ENCODE measurements around the gene CCDC127.
"Not testable (repeated sequence)": the region's sequence is repeated elsewhere in the genome, so short reads cannot be mapped to it uniquely, and the experiment has no call there.

The CCDC127 gene

GRCh38 chr5:217494-218456 is at the start of gene CCDC127, which contains the start of gene SDHA:
TSS of gene CCDC127 (minus strand) at chr5:218153. CDS start at chr5:216849, 1,304 bp downstream.
TSS of gene SDHA (plus strand) at chr5:218320. CDS start at chr5:218356, 36 bp downstream.
- DNase-seq (ENCODE audit: low read depth in 2 of 2), result peak; percentile 95 to 98

- DNase-seq (ENCODE audit: low read depth in 2 of 2), result no peak
Observed at GRCh38 chr5:267716-268115, 49.8 kb upstream of the CCDC127 start.

GRCh38 chr5:266311-267026 is 48.5 kb upstream of the CCDC127 start:
- not testable (repeated sequence) for DNase-seq (ENCODE audit: low read depth in 2 of 2)

- DNase-seq (ENCODE audit: low read depth in 2 of 2), result no peak
Observed at GRCh38 chr5:264338-264737, 46.4 kb upstream of the CCDC127 start.

- not testable (repeated sequence) for DNase-seq (ENCODE audit: low read depth in 2 of 2)
Observed at GRCh38 chr5:263275-263974, 45.5 kb upstream of the CCDC127 start.

GRCh38 chr5:257148-257547 is 39.2 kb upstream of the CCDC127 start:
- no peak for DNase-seq (ENCODE audit: low read depth in 2 of 2)

- DNase-seq (ENCODE audit: low read depth in 2 of 2), result not testable (repeated sequence)
Observed at GRCh38 chr5:256347-256746, 38.4 kb upstream of the CCDC127 start.

GRCh38 chr5:255116-255515 is 37.2 kb upstream of the CCDC127 start:
- not testable (repeated sequence) for DNase-seq (ENCODE audit: low read depth in 2 of 2)

GRCh38 chr5:254322-254721 is 36.4 kb upstream of the CCDC127 start:
- not testable (repeated sequence) for DNase-seq (ENCODE audit: low read depth in 2 of 2)

- DNase-seq (ENCODE audit: low read depth in 2 of 2), result no peak
Observed at GRCh38 chr5:252546-252945, 34.6 kb upstream of the CCDC127 start.

GRCh38 chr5:251975-252374 is 34.0 kb upstream of the CCDC127 start:
- not testable (repeated sequence) for DNase-seq (ENCODE audit: low read depth in 2 of 2)

GRCh38 chr5:251538-251937 is 33.6 kb upstream of the CCDC127 start:
- DNase-seq (ENCODE audit: low read depth in 2 of 2), result not testable (repeated sequence)

GRCh38 chr5:251016-251415 is 33.1 kb upstream of the CCDC127 start:
- not testable (repeated sequence) for DNase-seq (ENCODE audit: low read depth in 2 of 2)

- not testable (repeated sequence) for DNase-seq (ENCODE audit: low read depth in 2 of 2)
Observed at GRCh38 chr5:250396-250795, 32.4 kb upstream of the CCDC127 start.

GRCh38 chr5:245717-246116 is 27.8 kb upstream of the CCDC127 start:
- not testable (repeated sequence) for DNase-seq (ENCODE audit: low read depth in 2 of 2)

- peak in 1 of 2 donors; percentile 14 for DNase-seq (ENCODE audit: low read depth in 2 of 2)
Observed at GRCh38 chr5:243683-244367, 25.9 kb upstream of the CCDC127 start.

GRCh38 chr5:241045-241669 is 23.2 kb upstream of the CCDC127 start:
- DNase-seq (ENCODE audit: low read depth in 2 of 2), result not testable (repeated sequence)

- not testable (repeated sequence) for DNase-seq (ENCODE audit: low read depth in 2 of 2)
Observed at GRCh38 chr5:240550-240949, 22.6 kb upstream of the CCDC127 start.

- DNase-seq (ENCODE audit: low read depth in 2 of 2), result not testable (repeated sequence)
Observed at GRCh38 chr5:237931-238330, 20.0 kb upstream of the CCDC127 start.

GRCh38 chr5:235527-235926 is 17.6 kb upstream of the CCDC127 start:
- DNase-seq (ENCODE audit: low read depth in 2 of 2), result not testable (repeated sequence)

GRCh38 chr5:234450-234849 is 16.5 kb upstream of the CCDC127 start:
- DNase-seq (ENCODE audit: low read depth in 2 of 2), result no peak
